ENCODE results near the gene ADAMTS9. TPM values are rescaled to one million over a fixed set of nuclear protein-coding genes. Genes with fewer than 3 reads are reported as not detected.

ADAMTS9 gene
- polyA plus RNA-seq, 1 experiment, result 1.1 TPM

GRCh38 chr3:64673159-64673715 lies 14.6 kb downstream of the ADAMTS9 start:
- Histone ChIP-seq H3K27ac (ENCODE audit: low read depth, low read length) (no peak overlapping the region), H3K9me3 (ENCODE audit: control insufficient read depth, insufficient read depth, low read length) (no peaks in the 10 kb centered on the region), H3K4me3 (ENCODE audit: low read depth, low read length) (no peak overlapping the region), H3K27me3 (ENCODE audit: control insufficient read depth, insufficient read depth, low read length) (no peaks in the 10 kb centered on the region)
- DNase-seq (ENCODE audit: low read depth, low spot score), result no peak
- TF ChIP-seq CTCF (IDR thresholded peaks at IDR 0.05; ENCODE audit: low read depth, low read length), result no peak
- POLR2A ChIA-PET, result no interaction called here
- CTCF ChIA-PET, result no interaction called here

- ChIA-PET CTCF (no interaction called here), POLR2A (no interaction called here)
- Histone ChIP-seq H3K4me3 (ENCODE audit: low read depth, low read length) (no peak overlapping the region), H3K27me3 (ENCODE audit: control insufficient read depth, insufficient read depth, low read length) (no peaks in the 10 kb centered on the region), H3K9me3 (ENCODE audit: control insufficient read depth, insufficient read depth, low read length) (no peaks in the 10 kb centered on the region), H3K27ac (ENCODE audit: low read depth, low read length) (no peak overlapping the region)
- no peak for TF ChIP-seq CTCF (IDR thresholded peaks at IDR 0.05; ENCODE audit: low read depth, low read length)
- no peak for DNase-seq (ENCODE audit: low read depth, low spot score)
Measured at GRCh38 chr3:64668582-64669510, 19.0 kb downstream of the ADAMTS9 start.

- POLR2A ChIA-PET, result no interaction called here
Measured at GRCh38 chr3:64667887-64668581, 19.8 kb downstream of the ADAMTS9 start.

GRCh38 chr3:64667138-64667537 lies 20.7 kb downstream of the ADAMTS9 start:
- CTCF ChIA-PET, result interaction anchor here (1.7 kb wide), 1 partner anchor 136 kb away, joined by 6 read pairs; no protein-coding TSS in a partner anchor
- POLR2A ChIA-PET, result no interaction called here
- Histone ChIP-seq H3K9me3 (ENCODE audit: control insufficient read depth, insufficient read depth, low read length) (no peaks in the 10 kb centered on the region), H3K27ac (ENCODE audit: low read depth, low read length) (no peak overlapping the region), H3K4me3 (ENCODE audit: low read depth, low read length) (no peak overlapping the region), H3K27me3 (ENCODE audit: control insufficient read depth, insufficient read depth, low read length) (no peaks in the 10 kb centered on the region)
- TF ChIP-seq CTCF (IDR thresholded peaks at IDR 0.05; ENCODE audit: low read depth, low read length), result no peak
- no peak for DNase-seq (ENCODE audit: low read depth, low spot score)

More at GRCh38 chr3:64667887-64668581, 19.8 kb downstream of the ADAMTS9 start:
- Histone ChIP-seq H3K27me3 (ENCODE audit: control insufficient read depth, insufficient read depth, low read length) (no peaks in the 10 kb centered on the region), H3K4me3 (ENCODE audit: low read depth, low read length) (no peak overlapping the region), H3K9me3 (ENCODE audit: control insufficient read depth, insufficient read depth, low read length) (no peaks in the 10 kb centered on the region), H3K27ac (ENCODE audit: low read depth, low read length) (no peak overlapping the region)
- TF ChIP-seq CTCF (IDR thresholded peaks at IDR 0.05; ENCODE audit: low read depth, low read length), result no peak
- CTCF ChIA-PET, result interaction anchor here (1.7 kb wide), 1 partner anchor 137 kb away, joined by 6 read pairs; no protein-coding TSS in a partner anchor
- DNase-seq (ENCODE audit: low read depth, low spot score), result no peak

All from AG04450 (cell line).